HG03025 (cell line): ENCODE measurements around the gene GNG8.

Experiments used
- ATAC-seq: cut with Tn5 transposase; IDR thresholded peaks from one replicate; pipeline ENCODE4 v1.9.1; 2021; ENCODE audit warnings: mild to moderate bottlenecking, moderate library complexity; ENCODE audit not compliant: unreplicated experiment, low FRiP score

GNG8 gene

DNA sequence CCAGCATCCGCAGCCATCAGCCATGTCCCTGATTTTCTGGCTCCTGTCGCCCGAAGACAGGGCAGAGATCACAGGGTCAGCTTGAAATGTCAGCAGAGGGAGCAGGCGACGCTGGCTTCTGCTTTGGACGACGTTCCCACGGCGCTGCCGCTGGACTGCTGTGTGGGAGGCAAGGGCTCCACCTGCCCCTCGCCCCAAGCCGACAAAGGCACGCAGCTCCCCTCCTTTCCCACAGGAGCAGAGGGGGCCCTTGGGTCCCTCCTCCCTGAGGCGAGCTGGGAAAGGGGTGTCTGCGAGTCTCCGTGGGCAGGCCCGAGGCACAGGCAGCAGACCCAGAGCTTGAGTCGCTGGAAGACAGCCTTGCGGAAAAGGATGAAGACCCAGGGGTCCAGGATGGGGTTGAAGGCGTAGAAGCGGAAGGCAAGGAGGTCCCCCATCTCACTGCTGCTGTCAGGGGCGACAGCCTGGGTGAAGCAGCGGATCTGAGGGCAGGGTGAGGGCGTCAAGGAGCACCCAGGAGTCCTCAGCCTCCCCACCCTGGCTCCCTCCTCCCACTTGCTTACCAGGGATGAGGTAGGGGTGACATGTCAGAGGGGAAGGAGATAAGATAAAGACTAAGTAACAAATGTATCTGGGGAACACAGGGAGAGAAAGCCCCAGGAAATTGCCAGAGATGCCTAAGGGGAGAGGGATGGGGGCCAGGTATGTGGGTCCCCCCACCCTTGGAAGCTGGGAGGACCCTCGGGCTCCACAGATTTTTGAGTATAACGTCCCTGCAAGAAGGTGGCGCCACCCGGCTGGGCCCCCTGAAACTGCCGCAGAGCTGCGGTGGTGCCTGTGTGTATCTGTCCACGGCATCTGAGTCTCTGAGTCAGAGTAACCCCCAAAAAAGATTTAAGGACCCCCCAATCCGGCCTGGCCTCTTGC lies 14.5 kb downstream of the GNG8 start:
- no peak for ATAC-seq

GRCh38 chr19:46620716-46621115 lies 15.3 kb downstream of the GNG8 start:
- no peak for ATAC-seq

- no peak for ATAC-seq
These were observed 15.7 kb downstream of the GNG8 start for GRCh38 chr19:46620267-46620666.

- ATAC-seq, result no peak
These were observed 17.3 kb downstream of the GNG8 start for GRCh38 chr19:46618670-46619231.

- ATAC-seq, result no peak
These were observed 18.4 kb downstream of the GNG8 start for GRCh38 chr19:46617601-46618000.

DNA sequence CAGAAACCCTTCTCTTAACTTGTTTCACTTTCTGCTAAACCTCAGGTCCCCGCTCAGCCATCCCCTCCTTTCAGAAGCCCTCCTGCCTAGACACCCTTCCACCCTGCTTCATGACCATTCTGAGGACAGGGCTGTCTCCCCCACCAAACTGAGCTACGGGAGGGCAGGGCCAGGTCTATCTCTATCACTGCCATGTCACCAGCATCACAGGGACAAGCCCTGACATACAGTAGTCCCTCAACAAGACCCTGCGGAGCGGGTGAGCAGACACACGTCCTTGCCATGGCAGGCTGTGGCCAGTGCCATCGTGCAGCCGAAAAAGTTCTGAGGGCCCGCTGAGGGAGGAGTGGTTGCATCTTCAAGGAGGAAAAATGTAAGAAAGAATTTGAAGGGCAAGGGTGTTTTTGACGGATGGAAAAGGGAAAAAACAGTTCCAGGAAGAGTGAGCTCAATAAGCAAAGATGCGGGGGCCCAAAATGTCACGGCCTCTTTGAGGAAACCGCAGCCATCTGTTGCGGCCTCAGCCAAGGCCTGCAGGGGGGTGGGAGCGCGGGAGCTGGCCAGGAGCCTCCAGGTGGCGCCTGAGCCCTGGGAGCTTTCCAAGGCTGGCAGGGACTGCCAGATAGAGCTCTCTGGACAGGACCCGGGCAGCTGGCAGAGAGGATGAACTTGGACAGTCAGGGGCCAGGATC lies 19.2 kb downstream of the GNG8 start:
- ATAC-seq, result no peak

DNA sequence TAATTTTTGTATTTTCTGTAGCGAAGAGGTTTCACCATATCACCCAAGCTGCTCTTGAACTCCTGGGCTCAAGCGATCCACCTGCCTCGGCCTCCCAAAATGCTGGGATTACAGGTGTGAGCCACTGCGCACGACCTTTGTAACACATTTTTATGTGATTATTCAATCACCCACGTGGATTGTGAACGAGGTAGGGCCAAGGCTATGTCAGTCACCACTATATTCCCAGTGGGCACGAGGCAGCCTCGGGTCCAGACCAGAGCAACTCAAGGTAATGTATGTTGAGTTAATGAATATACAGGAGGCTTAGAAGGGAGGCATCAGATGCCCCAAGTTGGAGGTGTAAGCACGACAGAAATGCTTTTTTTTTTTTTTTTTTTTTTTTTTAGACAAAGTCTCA lies 20.0 kb downstream of the GNG8 start:
- ATAC-seq, result no peak

DNA sequence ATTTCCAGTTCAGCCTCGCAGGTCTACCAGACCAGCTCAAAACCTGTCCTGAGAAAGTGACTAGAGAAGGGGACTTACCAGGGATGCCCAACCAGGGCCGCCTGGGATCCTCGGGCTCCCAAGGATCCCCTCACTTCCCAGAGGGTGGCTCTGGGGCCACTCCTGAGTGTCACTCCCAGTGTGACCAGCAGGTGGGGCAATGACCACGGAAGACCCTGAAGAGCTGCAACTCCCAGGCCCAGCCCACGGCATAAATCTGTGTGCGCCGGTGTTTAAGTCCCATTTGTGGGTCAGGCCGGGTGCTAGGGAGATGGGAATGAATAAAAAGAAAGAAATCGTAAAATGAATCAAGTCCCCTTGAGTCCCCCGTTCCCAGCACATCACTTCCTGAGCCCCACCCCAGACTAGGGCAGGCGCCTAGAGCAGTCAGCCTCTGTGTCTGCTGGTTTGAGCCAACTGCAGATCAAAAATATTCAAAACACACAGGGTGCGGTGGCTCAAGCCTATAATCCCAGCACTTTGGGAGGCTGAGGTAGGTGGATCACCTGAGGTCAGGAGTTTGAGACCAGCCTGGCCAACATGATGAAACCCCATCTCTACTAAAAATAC lies 21.8 kb downstream of the GNG8 start:
- ATAC-seq, result no peak

- no peak for ATAC-seq
These were observed 22.5 kb downstream of the GNG8 start for GRCh38 chr19:46613525-46613924.

GRCh38 chr19:46611776-46612175 lies 24.2 kb downstream of the GNG8 start:
- no peak for ATAC-seq

- ATAC-seq, result no peak
These were observed 24.9 kb downstream of the GNG8 start for GRCh38 chr19:46610851-46611770.

DNA sequence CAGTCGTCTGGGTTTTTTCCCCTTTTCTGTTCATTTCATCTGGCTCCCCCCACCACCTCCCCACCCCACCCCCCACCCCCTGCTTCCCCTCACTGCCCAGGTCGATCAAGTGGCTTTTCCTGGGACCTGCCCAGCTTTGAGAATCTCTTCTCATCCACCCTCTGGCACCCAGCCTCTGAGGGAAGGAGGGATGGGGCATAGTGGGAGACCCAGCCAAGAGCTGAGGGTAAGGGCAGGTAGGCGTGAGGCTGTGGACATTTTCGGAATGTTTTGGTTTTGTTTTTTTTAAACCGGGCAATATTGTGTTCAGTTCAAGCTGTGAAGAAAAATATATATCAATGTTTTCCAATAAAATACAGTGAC lies 25.6 kb downstream of the GNG8 start:
- no peak for ATAC-seq

DNA sequence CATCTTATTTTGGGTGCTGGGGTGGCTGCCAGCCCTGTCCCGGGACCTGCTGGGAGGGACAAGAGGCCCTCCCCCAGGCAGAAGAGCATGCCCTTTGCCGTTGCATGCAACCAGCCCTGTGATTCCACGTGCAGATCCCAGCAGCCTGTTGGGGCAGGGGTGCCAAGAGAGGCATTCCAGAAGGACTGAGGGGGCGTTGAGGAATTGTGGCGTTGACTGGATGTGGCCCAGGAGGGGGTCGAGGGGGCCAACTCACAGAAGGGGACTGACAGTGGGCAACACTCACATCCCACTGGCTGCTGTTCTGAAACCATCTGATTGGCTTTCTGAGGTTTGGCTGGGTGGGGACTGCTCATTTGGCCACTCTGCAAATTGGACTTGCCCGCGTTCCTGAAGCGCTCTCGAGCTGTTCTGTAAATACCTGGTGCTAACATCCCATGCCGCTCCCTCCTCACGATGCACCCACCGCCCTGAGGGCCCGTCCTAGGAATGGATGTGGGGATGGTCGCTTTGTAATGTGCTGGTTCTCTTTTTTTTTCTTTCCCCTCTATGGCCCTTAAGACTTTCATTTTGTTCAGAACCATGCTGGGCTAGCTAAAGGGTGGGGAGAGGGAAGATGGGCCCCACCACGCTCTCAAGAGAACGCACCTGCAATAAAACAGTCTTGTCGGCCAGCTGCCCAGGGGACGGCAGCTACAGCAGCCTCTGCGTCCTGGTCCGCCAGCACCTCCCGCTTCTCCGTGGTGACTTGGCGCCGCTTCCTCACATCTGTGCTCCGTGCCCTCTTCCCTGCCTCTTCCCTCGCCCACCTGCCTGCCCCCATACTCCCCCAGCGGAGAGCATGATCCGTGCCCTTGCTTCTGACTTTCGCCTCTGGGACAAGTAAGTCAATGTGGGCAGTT lies 26.2 kb downstream of the GNG8 start:
- ATAC-seq, result no peak

DNA sequence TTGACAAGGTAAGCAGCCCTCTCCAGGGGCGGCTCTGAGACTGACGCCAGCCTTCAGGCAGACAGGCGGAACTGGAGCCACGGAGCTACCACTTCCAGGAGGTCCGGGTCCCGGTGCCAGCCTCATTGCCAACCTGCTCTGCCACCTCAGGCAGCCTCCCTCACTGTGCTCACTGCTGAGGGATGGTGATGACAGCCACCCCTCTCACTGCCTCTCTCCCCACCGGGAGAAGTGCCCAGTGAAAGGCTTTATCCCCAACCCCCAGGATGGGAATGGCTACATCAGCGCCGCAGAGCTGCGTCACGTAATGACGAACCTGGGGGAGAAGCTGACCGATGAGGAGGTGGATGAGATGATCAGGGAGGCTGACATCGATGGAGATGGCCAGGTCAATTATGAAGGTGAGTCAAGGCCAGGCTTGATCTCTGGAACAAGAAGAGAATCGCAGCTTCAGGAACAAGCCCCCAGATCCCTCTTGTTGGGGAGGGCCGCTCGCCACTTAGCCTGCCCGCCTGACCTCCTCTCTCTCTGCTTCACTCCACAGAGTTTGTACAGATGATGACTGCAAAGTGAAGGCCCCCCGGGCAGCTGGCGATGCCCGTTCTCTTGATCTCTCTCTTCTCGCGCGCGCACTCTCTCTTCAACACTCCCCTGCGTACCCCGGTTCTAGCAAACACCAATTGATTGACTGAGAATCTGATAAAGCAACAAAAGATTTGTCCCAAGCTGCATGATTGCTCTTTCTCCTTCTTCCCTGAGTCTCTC lies 27.2 kb downstream of the GNG8 start:
- ATAC-seq, result no peak

DNA sequence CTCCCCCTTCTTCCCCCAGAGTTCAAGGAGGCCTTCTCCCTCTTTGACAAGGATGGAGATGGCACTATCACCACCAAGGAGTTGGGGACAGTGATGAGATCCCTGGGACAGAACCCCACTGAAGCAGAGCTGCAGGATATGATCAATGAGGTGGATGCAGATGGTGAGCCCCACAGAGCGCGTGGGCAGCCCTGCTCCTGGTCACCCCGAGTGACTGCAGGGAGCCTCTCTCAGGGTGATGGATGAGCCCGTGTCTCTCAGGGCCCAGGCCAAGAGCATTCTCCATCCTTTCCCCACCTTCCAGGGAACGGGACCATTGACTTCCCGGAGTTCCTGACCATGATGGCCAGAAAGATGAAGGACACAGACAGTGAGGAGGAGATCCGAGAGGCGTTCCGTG lies 27.8 kb downstream of the GNG8 start:
- ATAC-seq, result no peak

DNA sequence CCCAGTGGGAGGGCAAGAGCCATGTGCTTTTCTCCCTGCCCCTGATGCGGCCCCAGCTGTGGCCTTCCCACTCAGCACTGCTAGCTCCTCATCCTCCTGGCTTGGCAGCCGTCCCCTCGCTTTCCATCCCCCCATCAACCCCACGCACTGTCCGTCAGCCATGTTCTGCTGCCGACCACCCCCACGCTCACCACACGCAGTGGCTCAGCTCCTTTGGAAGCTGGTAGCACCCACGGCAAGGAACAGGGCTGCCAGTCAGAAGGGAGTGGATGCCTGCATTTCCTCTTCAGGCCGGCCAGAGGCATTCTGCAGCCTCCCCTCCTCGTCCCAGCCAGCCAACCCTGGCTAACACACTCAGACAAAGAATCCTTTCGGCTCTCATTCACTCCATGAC lies 28.6 kb downstream of the GNG8 start:
- no peak for ATAC-seq

DNA sequence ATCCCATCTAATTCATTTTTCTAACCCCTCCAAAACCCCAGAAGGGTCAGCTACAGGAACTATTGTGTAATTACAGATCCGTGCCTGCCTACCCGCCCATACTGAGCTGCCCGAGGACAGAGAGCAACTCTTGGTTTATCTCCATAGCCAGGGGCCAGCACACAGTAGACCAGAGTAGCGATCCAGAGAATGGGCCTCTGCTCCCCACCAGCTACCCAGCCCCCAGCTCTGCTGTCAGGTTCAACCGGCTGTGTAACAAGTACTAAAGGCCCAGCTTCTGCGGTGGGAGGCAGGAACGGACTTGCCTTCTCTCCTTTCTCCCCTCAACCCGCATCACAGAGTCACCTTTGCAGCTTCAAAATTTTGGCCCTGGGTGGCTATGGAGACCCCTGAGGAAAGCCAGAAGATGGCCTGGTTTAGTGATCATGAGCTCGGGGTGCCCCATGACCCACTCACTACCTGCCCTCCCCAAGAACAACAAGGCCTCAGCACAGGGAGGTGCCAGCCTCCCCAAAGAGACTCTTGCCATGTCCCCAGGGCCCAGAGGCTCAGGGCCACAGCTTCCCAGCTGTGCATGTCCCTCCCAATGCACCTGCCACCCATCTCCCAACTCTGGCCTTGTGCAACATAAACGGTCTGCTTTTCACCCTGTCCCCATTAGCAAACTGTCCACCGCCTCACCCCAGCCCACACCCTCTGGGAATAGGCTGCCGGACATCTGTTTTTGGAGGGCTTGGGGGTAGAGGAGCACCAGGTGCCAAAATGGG lies 29.1 kb downstream of the GNG8 start:
- no peak for ATAC-seq

- no peak for ATAC-seq
These were observed 30.0 kb downstream of the GNG8 start for GRCh38 chr19:46606019-46606418.
